Activated CD8-positive, alpha-beta memory T cell treated with anti-CD3 and anti-CD28 coated beads, Interleukin-2, amount 10 ng/mL, durations not matched to agents 7 days and 5 days (primary cell): Measurements from ENCODE around the gene HTR3D. TPM values are rescaled to one million over a fixed set of nuclear protein-coding genes. Genes with fewer than 3 reads are reported as not detected.
"Not testable (repeated sequence)": the region's sequence is repeated elsewhere in the genome, so short reads cannot be mapped to it uniquely, and the experiment has no call there.

Experiments used
- ATAC-seq: fragments of 150-1000 bp; cut with Tn5 transposase; one replicate; pipeline ENCODE4 v1.10.0; 2021; ENCODE audit warnings: moderate library complexity
- CTCF ChIA-PET: fragments of 350-600 bp; sonication (Branson Sonifier 250); formaldehyde crosslinking; loops from one replicate; lab custom pipeline; 2021; ENCODE audit warnings: antibody characterized with exemption; lab: Charles Lee
- DNase-seq: peaks from one replicate; pipeline ENCODE4 v3.0.0-alpha.2; 2020
- H3K27ac Mint-ChIP-seq: one replicate; pipeline ENCODE4 v1.8.0; 2021; ENCODE audit warnings: mild to moderate bottlenecking, mixed read lengths
- H3K27me3 Mint-ChIP-seq: one replicate; pipeline ENCODE4 v1.8.0; 2021; ENCODE audit warnings: mixed read lengths
- H3K36me3 Mint-ChIP-seq: one replicate; pipeline ENCODE4 v1.8.0; 2021; ENCODE audit warnings: mild to moderate bottlenecking, mixed read lengths
- H3K4me1 Mint-ChIP-seq: one replicate; pipeline ENCODE4 v1.8.0; 2021; ENCODE audit warnings: mixed read lengths
- H3K4me3 Mint-ChIP-seq: one replicate; pipeline ENCODE4 v1.8.0; 2021; ENCODE audit warnings: mild to moderate bottlenecking, moderate library complexity, mixed read lengths
- H3K9me3 Mint-ChIP-seq: one replicate; pipeline ENCODE4 v1.8.0; 2022; ENCODE audit warnings: low read depth, mixed read lengths
- total RNA-seq, 2 experiments: library from RNA; stranded (reverse); gene quantifications; one replicate each; pipeline ENCODE4 v1.2.3, GENCODE V29; 2021

HTR3D gene
- total RNA-seq, 2 experiments from 2014 or later = not detected

DNA sequence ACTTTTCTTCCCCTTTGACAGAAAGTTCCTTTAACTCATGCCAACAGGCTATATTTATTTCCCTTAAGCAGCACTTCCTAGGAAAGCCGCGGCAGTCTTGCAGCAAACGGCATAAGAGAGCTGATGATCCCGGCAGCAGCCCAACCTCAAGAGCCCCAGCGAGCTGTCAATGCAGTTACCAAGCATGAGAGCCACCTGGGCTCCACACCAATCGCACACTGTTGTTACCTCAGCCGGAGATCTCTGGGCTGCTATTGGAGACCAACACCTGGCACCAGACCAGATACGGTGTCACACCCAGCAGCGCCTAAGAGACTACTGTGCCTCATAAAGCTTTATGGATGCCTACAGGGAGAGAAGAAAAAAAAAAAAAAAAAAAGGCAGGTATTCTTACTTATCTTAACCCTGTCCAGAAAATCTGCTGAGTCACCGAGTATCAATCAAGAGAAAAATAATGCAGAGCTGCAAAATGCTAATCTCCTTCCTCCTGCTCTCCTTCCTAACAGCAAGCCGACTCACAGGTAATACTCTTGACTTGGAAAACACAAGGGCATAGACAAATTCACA lies 25.5 kb upstream of the HTR3D start:
- no peaks in the 10 kb centered on the region for H3K27me3 Mint-ChIP-seq
- peaks cover 8% of the 10 kb centered on the region for H3K4me1 Mint-ChIP-seq
- no peaks in the 10 kb centered on the region for H3K36me3 Mint-ChIP-seq
- CTCF ChIA-PET = interaction anchor here (1.3 to 3.6 kb wide), 3 partner anchors 10 to 111 kb away, joined by 5 to 15 read pairs (median 8); partner anchors contain the start of gene ABCC5
- no peaks in the 10 kb centered on the region for H3K9me3 Mint-ChIP-seq
- DNase-seq = no peak
- no peak for ATAC-seq
- no peak overlapping the region for H3K27ac Mint-ChIP-seq
- H3K4me3 Mint-ChIP-seq = no peak overlapping the region

DNA sequence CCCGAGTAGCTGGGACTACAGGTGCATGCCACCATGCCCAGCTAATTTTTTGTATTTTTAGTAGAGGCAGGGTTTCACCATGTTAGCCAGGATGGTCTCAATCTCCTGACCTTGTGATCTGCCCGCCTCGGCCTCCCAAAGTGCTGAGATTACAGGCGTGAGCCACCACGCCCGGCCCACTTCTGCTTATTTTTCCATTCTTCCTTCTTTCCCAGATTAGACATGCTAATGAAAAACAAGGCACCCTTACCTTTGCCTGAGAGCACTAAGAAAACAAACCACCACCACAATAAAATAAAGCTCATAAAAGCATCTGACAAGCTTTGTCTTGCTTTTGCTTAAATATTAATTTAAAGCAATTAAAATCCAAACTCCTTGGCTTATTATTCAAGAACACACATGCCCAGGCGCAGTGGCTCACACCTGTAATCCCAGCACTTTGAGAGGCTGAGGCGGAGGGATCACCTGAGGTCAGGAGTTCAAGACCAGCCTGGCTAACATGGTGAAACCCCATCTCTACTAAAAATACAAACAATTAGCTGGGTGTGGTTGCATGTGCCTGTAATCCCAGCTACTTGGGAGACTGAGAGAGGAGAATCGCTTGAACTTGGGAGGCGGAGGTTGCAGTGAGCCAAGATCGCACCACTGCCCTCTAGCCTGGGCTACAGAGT lies 24.3 kb upstream of the HTR3D start:
- DNase-seq, ATAC-seq, H3K27me3 Mint-ChIP-seq, H3K27ac Mint-ChIP-seq, H3K4me3 Mint-ChIP-seq, H3K9me3 Mint-ChIP-seq, H3K36me3 Mint-ChIP-seq, H3K4me1 Mint-ChIP-seq: not testable (repeated sequence)
- CTCF ChIA-PET = interaction anchor here (1.3 to 3.6 kb wide), 2 partner anchors 11 to 112 kb away, joined by 5 to 15 read pairs; partner anchors contain the start of gene ABCC5

- CTCF ChIA-PET = interaction anchor here (3.6 kb wide), 1 partner anchor 10 kb away, joined by 15 read pairs; the partner anchor contains the start of gene ABCC5
- no peak for DNase-seq
- no peak for ATAC-seq
- Mint-ChIP-seq H3K27ac (no peak overlapping the region), H3K4me1 (peaks cover 8% of the 10 kb centered on the region), H3K36me3 (no peaks in the 10 kb centered on the region), H3K27me3 (no peaks in the 10 kb centered on the region), H3K9me3 (no peaks in the 10 kb centered on the region), H3K4me3 (no peak overlapping the region)
Observed at GRCh38 chr3:184008161-184008560, 23.4 kb upstream of the HTR3D start.

DNA sequence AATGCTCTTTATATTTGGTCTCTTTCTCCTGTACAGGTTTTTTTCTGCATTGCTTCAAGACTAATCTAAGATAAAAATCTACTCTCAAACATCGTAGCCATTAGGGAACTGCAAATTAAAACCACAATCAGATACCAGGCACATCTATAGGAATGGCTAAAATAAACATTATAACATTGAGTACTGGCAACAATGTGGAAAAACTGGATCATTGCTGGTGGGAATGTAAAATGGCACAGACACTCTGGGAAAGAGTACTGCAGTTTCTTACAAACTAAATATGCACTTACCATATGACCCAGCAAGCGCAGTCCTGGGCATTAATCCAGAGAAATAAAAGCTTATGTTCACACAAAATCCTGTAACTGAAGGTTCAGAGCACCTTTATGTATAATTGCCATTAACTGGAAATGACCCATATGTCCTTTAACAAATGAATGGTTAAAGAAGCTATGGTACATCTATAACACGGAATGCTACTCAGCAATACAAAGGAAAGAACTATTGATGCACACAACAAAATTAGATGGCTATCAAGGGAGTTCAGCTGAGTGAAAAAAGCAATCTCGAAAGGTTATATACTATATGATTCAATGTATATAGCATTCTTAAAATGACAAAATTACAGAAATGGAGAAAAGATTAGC lies 20.2 kb upstream of the HTR3D start:
- H3K9me3 Mint-ChIP-seq = no peaks in the 10 kb centered on the region
- H3K4me3 Mint-ChIP-seq = no peak overlapping the region
- no peak overlapping the region for H3K27ac Mint-ChIP-seq
- H3K36me3 Mint-ChIP-seq = no peaks in the 10 kb centered on the region
- H3K4me1 Mint-ChIP-seq = peaks cover 11% of the 10 kb centered on the region
- no peaks in the 10 kb centered on the region for H3K27me3 Mint-ChIP-seq
- CTCF ChIA-PET = no interaction called here
- no peak for DNase-seq
- no peak for ATAC-seq

GRCh38 chr3:184011937-184012889 lies 19.3 kb upstream of the HTR3D start:
- DNase-seq (no peak), ATAC-seq (no peak)
- Mint-ChIP-seq H3K9me3 (no peaks in the 10 kb centered on the region), H3K27ac (no peak overlapping the region), H3K4me3 (no peak overlapping the region), H3K4me1 (peaks cover 16% of the 10 kb centered on the region), H3K36me3 (no peaks in the 10 kb centered on the region), H3K27me3 (no peaks in the 10 kb centered on the region)
- CTCF ChIA-PET = no interaction called here

GRCh38 chr3:184015381-184016019 lies 16.0 kb upstream of the HTR3D start:
- H3K4me1 Mint-ChIP-seq = peaks cover 25% of the 10 kb centered on the region
- H3K36me3 Mint-ChIP-seq = no peaks in the 10 kb centered on the region
- no peak overlapping the region for H3K4me3 Mint-ChIP-seq
- CTCF ChIA-PET = interaction anchor here (0.7 to 3.3 kb wide), 10 partner anchors 9 to 230 kb away, joined by 3 to 22 read pairs (median 4); partner anchors contain the start of gene EIF2B5
- peaks cover 11% of the 10 kb centered on the region for H3K27me3 Mint-ChIP-seq
- ATAC-seq (no peak), DNase-seq (no peak)
- H3K27ac Mint-ChIP-seq = no peak overlapping the region
- H3K9me3 Mint-ChIP-seq = no peaks in the 10 kb centered on the region

- CTCF ChIA-PET = interaction anchor here (1.0 to 3.3 kb wide), 7 partner anchors 10 to 120 kb away, joined by 3 to 22 read pairs (median 5); no protein-coding TSS in a partner anchor
- DNase-seq = no peak
- Mint-ChIP-seq H3K36me3 (no peaks in the 10 kb centered on the region), H3K4me3 (peak overlapping the region; percentile 99), H3K9me3 (no peaks in the 10 kb centered on the region), H3K4me1 (peaks cover 25% of the 10 kb centered on the region), H3K27me3 (peaks cover 14% of the 10 kb centered on the region), H3K27ac (no peak overlapping the region)
- ATAC-seq = no peak
Observed at GRCh38 chr3:184016169-184016570, 15.4 kb upstream of the HTR3D start.

DNA sequence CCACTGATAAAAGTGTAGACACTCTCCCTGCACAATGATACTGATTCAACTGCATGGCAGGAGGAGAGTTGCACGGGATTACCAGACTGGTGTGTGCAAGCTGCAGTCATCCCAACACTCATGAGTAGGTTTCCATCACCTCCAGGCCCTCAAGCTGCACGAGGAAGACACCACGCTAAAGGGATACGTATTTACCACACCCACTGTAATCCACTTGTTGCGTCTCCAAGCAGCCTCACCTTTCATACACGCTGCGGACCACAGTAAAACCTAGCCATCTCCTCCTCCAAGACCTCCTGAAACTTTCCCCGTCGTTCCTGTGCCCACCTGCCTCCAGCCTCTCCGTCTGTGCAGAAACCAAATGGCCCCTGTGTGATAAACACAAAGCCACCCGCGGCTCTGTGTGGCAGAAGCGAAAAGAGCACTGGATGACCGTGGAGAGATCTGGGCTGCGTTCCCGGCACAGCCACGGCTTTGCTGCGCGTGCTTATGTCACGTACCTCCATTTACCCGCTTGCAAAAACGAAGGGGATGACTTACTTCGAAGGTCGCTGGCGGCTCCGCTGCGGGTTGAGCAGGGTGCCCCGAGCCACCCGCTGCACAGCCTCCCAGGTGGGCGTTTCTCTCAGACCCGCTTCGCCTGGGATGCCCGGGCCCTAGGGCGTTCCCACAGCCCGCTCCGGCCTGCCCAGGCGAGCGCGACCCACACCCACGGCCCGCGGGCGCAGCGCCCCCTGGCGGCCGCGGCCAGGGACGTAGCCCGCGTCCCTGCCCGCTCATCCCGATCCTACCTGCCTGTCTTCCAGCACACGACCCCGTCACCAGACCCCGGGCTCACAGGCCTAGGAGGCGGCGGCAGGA lies 14.5 kb upstream of the HTR3D start:
- peak; percentile 80 for ATAC-seq
- peaks cover 25% of the 10 kb centered on the region for H3K4me1 Mint-ChIP-seq
- H3K36me3 Mint-ChIP-seq = no peaks in the 10 kb centered on the region
- H3K4me3 Mint-ChIP-seq = peak overlapping the region; percentile 99
- no peaks in the 10 kb centered on the region for H3K9me3 Mint-ChIP-seq
- DNase-seq = no peak
- peaks cover 18% of the 10 kb centered on the region for H3K27me3 Mint-ChIP-seq
- peak overlapping the region; percentile 86 for H3K27ac Mint-ChIP-seq
- CTCF ChIA-PET = interaction anchor here (0.6 to 3.3 kb wide), 23 partner anchors 10 to 385 kb away, joined by 3 to 22 read pairs (median 3); partner anchors contain the start of genes ABCF3, EEF1AKMT4 and EIF2B5

- Mint-ChIP-seq H3K9me3 (no peaks in the 10 kb centered on the region), H3K4me1 (peaks cover 29% of the 10 kb centered on the region), H3K36me3 (no peaks in the 10 kb centered on the region), H3K27me3 (peaks cover 18% of the 10 kb centered on the region), H3K27ac (peak within 1 kb of the TSS; percentile 86), H3K4me3 (peak within 1 kb of the TSS; percentile 99)
- peak; percentile 89 for DNase-seq
- CTCF ChIA-PET = interaction anchor here (0.6 to 3.3 kb wide), 29 partner anchors 11 to 386 kb away, joined by 3 to 22 read pairs (median 3); partner anchors contain the start of genes ABCF3, EEF1AKMT4 and EIF2B5
- peak; percentile 97 for ATAC-seq
Observed at GRCh38 chr3:184017672-184018423, 13.7 kb upstream of the HTR3D start, which contains the start of gene ABCC5. ABCC5 (minus strand) TSS chr3:184017884; CDS start chr3:184014392, 3,492 bp downstream.

DNA sequence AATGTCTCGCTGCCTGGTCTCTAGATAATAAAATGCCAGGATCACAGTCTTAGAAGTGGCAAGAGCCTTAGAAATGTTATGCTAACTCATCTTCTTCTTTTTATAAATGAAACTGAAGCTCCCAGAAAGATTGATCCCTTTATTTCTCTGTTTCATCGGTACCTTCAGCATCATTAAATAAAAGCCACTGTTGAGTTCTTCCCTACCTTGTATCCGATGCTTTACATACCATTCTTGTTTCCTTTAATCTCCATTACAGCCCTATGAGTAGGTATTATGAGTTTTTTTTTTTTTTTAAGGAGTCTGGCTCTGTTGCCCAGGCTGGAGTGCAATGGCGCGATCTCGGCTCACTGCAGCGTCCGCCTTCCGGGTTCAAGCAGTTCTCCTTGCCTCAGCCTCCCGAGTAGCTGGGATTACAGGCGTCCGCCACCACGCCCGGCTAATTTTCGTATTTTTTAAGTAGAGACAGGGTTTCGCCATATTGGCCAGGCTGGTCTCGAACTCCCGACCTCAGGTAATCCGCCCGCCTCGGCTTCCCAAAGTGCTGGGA lies 13.0 kb upstream of the HTR3D start:
- H3K27ac Mint-ChIP-seq = peak overlapping the region; percentile 86
- no peaks in the 10 kb centered on the region for H3K9me3 Mint-ChIP-seq
- H3K4me3 Mint-ChIP-seq = peak overlapping the region; percentile 99
- peaks cover 32% of the 10 kb centered on the region for H3K4me1 Mint-ChIP-seq
- ATAC-seq (no peak), DNase-seq (no peak)
- H3K27me3 Mint-ChIP-seq = peaks cover 23% of the 10 kb centered on the region
- CTCF ChIA-PET = interaction anchor here (0.7 to 3.3 kb wide), 23 partner anchors 11 to 330 kb away, joined by 3 to 22 read pairs (median 4); partner anchors contain the start of genes ABCF3 and EEF1AKMT4
- H3K36me3 Mint-ChIP-seq = no peaks in the 10 kb centered on the region
